Measurements from ENCODE around the gene CD40.

CD40 gene

DNA sequence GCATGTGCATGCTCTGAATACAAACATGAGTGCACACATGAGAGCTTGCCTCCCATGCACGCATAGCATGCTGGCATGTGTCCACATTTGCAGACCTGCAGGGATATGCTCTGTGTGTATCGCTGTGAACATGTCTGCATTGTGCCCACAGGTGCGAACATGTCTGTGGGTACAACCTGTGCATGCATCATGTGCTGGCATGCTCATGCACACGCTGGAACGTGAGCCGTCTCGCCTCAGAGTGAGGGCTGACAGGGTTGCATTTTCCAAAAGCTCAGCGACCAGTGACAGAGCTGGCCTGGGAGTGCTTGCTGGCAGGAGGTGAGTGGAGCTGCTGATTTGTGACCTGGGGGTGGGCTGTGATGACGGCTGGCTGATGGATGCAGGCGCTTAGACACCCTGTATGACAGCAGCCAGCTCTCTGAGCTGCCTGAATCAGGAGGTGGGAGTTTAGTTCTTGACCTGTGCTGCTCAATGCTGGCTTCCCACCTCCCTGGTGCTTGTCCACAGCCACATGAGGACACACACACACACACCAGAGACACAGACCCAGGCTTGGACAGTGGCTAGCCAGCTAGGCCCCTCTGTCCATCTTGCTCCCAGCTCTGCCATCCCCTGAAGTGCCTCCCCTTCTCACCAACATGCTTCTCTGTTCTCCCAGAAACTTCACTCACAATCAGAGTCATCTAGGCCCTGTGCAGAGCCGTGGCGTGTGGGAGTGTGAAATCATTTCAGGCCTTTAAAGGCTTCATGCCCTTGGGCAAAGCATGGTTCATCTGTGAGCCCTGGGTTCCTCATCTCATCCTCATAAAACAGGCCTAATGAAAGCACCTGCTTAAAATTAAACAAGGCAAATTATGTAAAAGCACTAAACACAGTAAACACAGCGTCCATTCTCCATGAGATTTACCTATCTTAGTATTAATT lies 51.4 kb downstream of the CD40 start:
- Histone ChIP-seq H2BK15ac (replicated peaks; ENCODE audit: low read depth) (no peak overlapping the region), H2BK5ac (ENCODE audit: low read length) (no peak overlapping the region), H2AK5ac (ENCODE audit: low read length) (no peak overlapping the region), H3K36me3 (ENCODE audit: control insufficient read depth, insufficient read depth, low read length) (no peaks in the 10 kb centered on the region), H3K18ac (ENCODE audit: low read length) (no peak overlapping the region), H3K4me2 (ENCODE audit: low read length) (no peak overlapping the region), H3K4ac (ENCODE audit: low read depth, low read length) (no peak overlapping the region), H3K9ac (ENCODE audit: low read length) (no peak overlapping the region), H3K23ac (ENCODE audit: low read length) (no peak overlapping the region), H3K27me3 (ENCODE audit: insufficient read depth, low read length, poor library complexity) (peaks cover 10% of the 10 kb centered on the region), H2BK120ac (ENCODE audit: low read depth, low read length) (no peak overlapping the region), H3K4me1 (ENCODE audit: control insufficient read depth, low read depth, low read length) (no peaks in the 10 kb centered on the region), H4K5ac (ENCODE audit: low read length) (no peak overlapping the region), H4K8ac (ENCODE audit: low read depth, low read length) (no peak overlapping the region), H3K27ac (ENCODE audit: low read depth, low read length) (no peak overlapping the region), H3K56ac (ENCODE audit: low read length) (no peak overlapping the region), H3K79me1 (ENCODE audit: low read length) (no peaks in the 10 kb centered on the region), H3K4me3 (ENCODE audit: low read length) (no peak overlapping the region), H3K79me2 (ENCODE audit: control insufficient read depth, insufficient read depth, low read length) (no peaks in the 10 kb centered on the region)
- no CpG with 5 or more reads among the region's 13 CpGs for WGBS (ENCODE audit: extremely low coverage, insufficient coverage, low lambda C conversion rate)
- no peak for DNase-seq

DNA sequence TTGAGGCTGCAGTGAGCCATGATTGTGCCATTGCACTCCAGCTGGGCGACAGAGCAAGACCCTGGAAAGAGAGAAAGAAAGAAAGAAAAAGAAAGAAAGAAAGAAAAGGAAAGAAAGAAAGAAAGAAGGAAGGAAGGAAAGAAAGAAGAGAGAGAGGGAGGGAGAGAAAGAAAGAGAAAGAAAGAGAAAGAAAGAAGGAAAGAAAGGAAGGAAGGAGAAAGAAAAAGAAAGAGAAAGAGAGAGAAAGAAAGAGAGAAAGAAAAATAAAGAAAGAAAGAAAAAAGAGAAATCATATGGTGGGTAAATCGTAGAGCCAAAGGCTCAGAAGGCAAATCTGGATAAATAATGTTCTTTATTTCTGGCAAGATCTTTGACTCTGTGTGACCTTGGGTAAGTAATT lies 53.4 kb downstream of the CD40 start:
- no peak overlapping the region for H3K56ac ChIP-seq (ENCODE audit: low read length)
- H4K8ac ChIP-seq (ENCODE audit: low read depth, low read length) = no peak overlapping the region
- H2BK5ac ChIP-seq (ENCODE audit: low read length) = no peak overlapping the region
- H4K5ac ChIP-seq (ENCODE audit: low read length) = no peak overlapping the region
- H3K79me1 ChIP-seq (ENCODE audit: low read length) = no peaks in the 10 kb centered on the region
- WGBS (ENCODE audit: extremely low coverage, insufficient coverage, low lambda C conversion rate) = no CpG with 5 or more reads among the region's 2 CpGs
- no peak overlapping the region for H2AK5ac ChIP-seq (ENCODE audit: low read length)
- no peak overlapping the region for H3K4me3 ChIP-seq (ENCODE audit: low read length)
- no peak overlapping the region for H2BK15ac ChIP-seq (replicated peaks; ENCODE audit: low read depth)
- DNase-seq = no peak
- H3K79me2 ChIP-seq (ENCODE audit: control insufficient read depth, insufficient read depth, low read length) = no peaks in the 10 kb centered on the region
- H3K36me3 ChIP-seq (ENCODE audit: control insufficient read depth, insufficient read depth, low read length) = no peaks in the 10 kb centered on the region
- H3K27ac ChIP-seq (ENCODE audit: low read depth, low read length) = no peak overlapping the region
- H3K4ac ChIP-seq (ENCODE audit: low read depth, low read length) = no peak overlapping the region
- H2BK120ac ChIP-seq (ENCODE audit: low read depth, low read length) = no peak overlapping the region
- peaks cover 13% of the 10 kb centered on the region for H3K27me3 ChIP-seq (ENCODE audit: insufficient read depth, low read length, poor library complexity)
- no peak overlapping the region for H3K18ac ChIP-seq (ENCODE audit: low read length)
- H3K4me2 ChIP-seq (ENCODE audit: low read length) = no peak overlapping the region
- no peak overlapping the region for H3K23ac ChIP-seq (ENCODE audit: low read length)
- no peak overlapping the region for H3K9ac ChIP-seq (ENCODE audit: low read length)
- H3K4me1 ChIP-seq (ENCODE audit: control insufficient read depth, low read depth, low read length) = no peaks in the 10 kb centered on the region

DNA sequence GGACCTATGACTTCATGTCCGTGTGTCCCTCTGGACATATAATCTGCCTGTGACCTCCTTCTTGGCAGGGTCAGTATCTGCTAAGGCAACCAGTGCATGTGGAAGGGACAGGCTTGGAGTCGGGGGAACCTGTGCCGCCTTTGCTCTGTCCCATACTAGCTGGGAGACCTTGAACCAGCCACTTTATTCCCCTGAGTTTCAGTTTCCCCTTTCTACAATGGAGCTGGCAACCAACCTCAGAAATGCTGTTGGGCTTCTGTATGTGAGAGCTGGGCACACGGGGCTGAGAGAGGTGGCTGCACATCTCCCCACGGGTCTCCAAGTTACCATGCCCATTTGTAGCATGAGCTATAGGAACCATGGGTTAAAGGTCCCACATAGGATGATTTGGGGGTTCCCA lies 53.8 kb downstream of the CD40 start:
- H3K4me3 ChIP-seq (ENCODE audit: low read length) = no peak overlapping the region
- no peaks in the 10 kb centered on the region for H3K79me2 ChIP-seq (ENCODE audit: control insufficient read depth, insufficient read depth, low read length)
- no peak overlapping the region for H3K18ac ChIP-seq (ENCODE audit: low read length)
- H3K4ac ChIP-seq (ENCODE audit: low read depth, low read length) = no peak overlapping the region
- H2BK15ac ChIP-seq (replicated peaks; ENCODE audit: low read depth) = no peak overlapping the region
- H3K27ac ChIP-seq (ENCODE audit: low read depth, low read length) = no peak overlapping the region
- H3K23ac ChIP-seq (ENCODE audit: low read length) = no peak overlapping the region
- H3K4me1 ChIP-seq (ENCODE audit: control insufficient read depth, low read depth, low read length) = no peaks in the 10 kb centered on the region
- no peak overlapping the region for H2AK5ac ChIP-seq (ENCODE audit: low read length)
- H3K56ac ChIP-seq (ENCODE audit: low read length) = no peak overlapping the region
- no CpG with 5 or more reads among the region's 5 CpGs for WGBS (ENCODE audit: extremely low coverage, insufficient coverage, low lambda C conversion rate)
- H3K9ac ChIP-seq (ENCODE audit: low read length) = no peak overlapping the region
- no peak for DNase-seq
- H2BK5ac ChIP-seq (ENCODE audit: low read length) = no peak overlapping the region
- no peaks in the 10 kb centered on the region for H3K36me3 ChIP-seq (ENCODE audit: control insufficient read depth, insufficient read depth, low read length)
- no peak overlapping the region for H4K8ac ChIP-seq (ENCODE audit: low read depth, low read length)
- no peaks in the 10 kb centered on the region for H3K79me1 ChIP-seq (ENCODE audit: low read length)
- H3K4me2 ChIP-seq (ENCODE audit: low read length) = no peak overlapping the region
- peaks cover 13% of the 10 kb centered on the region for H3K27me3 ChIP-seq (ENCODE audit: insufficient read depth, low read length, poor library complexity)
- H2BK120ac ChIP-seq (ENCODE audit: low read depth, low read length) = no peak overlapping the region
- no peak overlapping the region for H4K5ac ChIP-seq (ENCODE audit: low read length)

DNA sequence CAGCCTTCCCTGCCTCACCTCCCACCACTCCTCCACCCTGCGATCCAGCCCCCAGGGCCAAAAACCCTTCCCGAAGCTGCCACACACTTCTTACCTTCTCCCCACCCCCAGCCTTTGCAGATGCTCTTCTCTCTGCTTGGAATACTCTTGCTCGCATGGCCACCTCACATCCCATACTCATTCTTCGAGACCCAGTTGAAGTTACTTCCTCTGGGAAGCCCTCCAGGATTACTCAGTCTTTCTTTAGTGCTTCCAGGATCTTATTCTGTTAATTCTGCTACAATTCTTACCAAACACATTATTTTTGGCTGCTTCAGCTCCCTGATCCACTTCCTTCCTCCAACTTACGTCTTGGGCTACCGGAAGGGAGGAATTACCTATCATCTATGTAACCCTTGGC lies 54.3 kb downstream of the CD40 start:
- peaks cover 13% of the 10 kb centered on the region for H3K27me3 ChIP-seq (ENCODE audit: insufficient read depth, low read length, poor library complexity)
- no peak overlapping the region for H2BK15ac ChIP-seq (replicated peaks; ENCODE audit: low read depth)
- H2AK5ac ChIP-seq (ENCODE audit: low read length) = no peak overlapping the region
- H3K4me1 ChIP-seq (ENCODE audit: control insufficient read depth, low read depth, low read length) = no peaks in the 10 kb centered on the region
- H3K79me2 ChIP-seq (ENCODE audit: control insufficient read depth, insufficient read depth, low read length) = no peaks in the 10 kb centered on the region
- no peak overlapping the region for H3K18ac ChIP-seq (ENCODE audit: low read length)
- WGBS (ENCODE audit: extremely low coverage, insufficient coverage, low lambda C conversion rate) = no CpG with 5 or more reads among the region's 6 CpGs
- no peak overlapping the region for H4K5ac ChIP-seq (ENCODE audit: low read length)
- DNase-seq = no peak
- no peak overlapping the region for H2BK5ac ChIP-seq (ENCODE audit: low read length)
- no peak overlapping the region for H3K56ac ChIP-seq (ENCODE audit: low read length)
- no peaks in the 10 kb centered on the region for H3K79me1 ChIP-seq (ENCODE audit: low read length)
- H3K23ac ChIP-seq (ENCODE audit: low read length) = no peak overlapping the region
- H3K4me2 ChIP-seq (ENCODE audit: low read length) = no peak overlapping the region
- H2BK120ac ChIP-seq (ENCODE audit: low read depth, low read length) = no peak overlapping the region
- no peak overlapping the region for H3K27ac ChIP-seq (ENCODE audit: low read depth, low read length)
- H3K9ac ChIP-seq (ENCODE audit: low read length) = no peak overlapping the region
- no peak overlapping the region for H4K8ac ChIP-seq (ENCODE audit: low read depth, low read length)
- H3K36me3 ChIP-seq (ENCODE audit: control insufficient read depth, insufficient read depth, low read length) = no peaks in the 10 kb centered on the region
- no peak overlapping the region for H3K4me3 ChIP-seq (ENCODE audit: low read length)
- no peak overlapping the region for H3K4ac ChIP-seq (ENCODE audit: low read depth, low read length)

DNA sequence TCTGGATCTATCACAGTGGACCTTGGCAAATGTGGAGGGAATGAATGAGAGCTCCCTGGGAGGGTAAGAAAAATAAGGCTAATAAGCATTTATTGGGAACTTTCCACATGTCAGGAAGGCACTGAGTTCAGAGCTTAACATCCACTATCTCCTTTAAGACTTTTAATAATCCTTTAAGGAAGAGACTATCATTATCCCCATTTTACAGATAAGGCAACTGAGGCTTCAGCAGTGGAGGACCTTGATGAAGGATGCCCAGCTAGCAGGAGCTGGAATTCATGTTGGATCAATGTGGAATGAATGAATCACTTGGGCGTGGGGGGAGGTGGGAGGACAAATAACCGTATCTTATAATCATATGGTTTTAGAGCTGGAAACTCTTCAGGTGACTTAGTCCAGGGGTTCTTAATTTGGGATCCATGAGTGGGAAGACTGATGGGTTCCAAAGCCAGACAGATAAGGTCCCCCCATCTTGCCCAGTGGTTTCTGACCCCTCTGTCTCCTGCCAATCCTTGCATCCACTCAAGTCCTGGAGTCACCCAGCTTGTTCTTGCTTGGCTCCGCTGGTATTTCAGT lies 54.9 kb downstream of the CD40 start:
- no CpG with 5 or more reads among the region's 3 CpGs for WGBS (ENCODE audit: extremely low coverage, insufficient coverage, low lambda C conversion rate)
- no peak overlapping the region for H3K56ac ChIP-seq (ENCODE audit: low read length)
- H3K27me3 ChIP-seq (ENCODE audit: insufficient read depth, low read length, poor library complexity) = peaks cover 13% of the 10 kb centered on the region

More for the DNA sequence above, 54.9 kb downstream of the CD40 start:
- Histone ChIP-seq H3K79me2 (ENCODE audit: control insufficient read depth, insufficient read depth, low read length) (no peaks in the 10 kb centered on the region), H3K4me1 (ENCODE audit: control insufficient read depth, low read depth, low read length) (no peaks in the 10 kb centered on the region), H4K5ac (ENCODE audit: low read length) (no peak overlapping the region), H2AK5ac (ENCODE audit: low read length) (no peak overlapping the region), H3K79me1 (ENCODE audit: low read length) (no peaks in the 10 kb centered on the region), H3K4me3 (ENCODE audit: low read length) (no peak overlapping the region), H2BK120ac (ENCODE audit: low read depth, low read length) (no peak overlapping the region), H4K8ac (ENCODE audit: low read depth, low read length) (no peak overlapping the region), H2BK15ac (replicated peaks; ENCODE audit: low read depth) (no peak overlapping the region), H3K9ac (ENCODE audit: low read length) (no peak overlapping the region), H3K23ac (ENCODE audit: low read length) (no peak overlapping the region), H3K4me2 (ENCODE audit: low read length) (no peak overlapping the region), H3K36me3 (ENCODE audit: control insufficient read depth, insufficient read depth, low read length) (no peaks in the 10 kb centered on the region), H3K4ac (ENCODE audit: low read depth, low read length) (no peak overlapping the region), H3K27ac (ENCODE audit: low read depth, low read length) (no peak overlapping the region), H2BK5ac (ENCODE audit: low read length) (no peak overlapping the region), H3K18ac (ENCODE audit: low read length) (no peak overlapping the region)
- DNase-seq = no peak

Measured in mesendoderm (in vitro differentiated cells).